HEK293T (cell line): ENCODE data around the gene ZNF536.

Experiments
- BHLHE40 ChIP-seq: fragments of 450-650 bp; IDR thresholded peaks from 2 replicates; pipeline ENCODE4 v1.6.1; 2016; ENCODE audit warnings: mild to moderate bottlenecking, moderate library complexity, borderline replicate concordance
- FOXM1 ChIP-seq: fragments of 450-650 bp; IDR thresholded peaks from 2 replicates; pipeline ENCODE4 v1.6.1; 2017; ENCODE audit warnings: mild to moderate bottlenecking, borderline replicate concordance
- SUZ12 ChIP-seq: fragments of 450-650 bp; IDR thresholded peaks from 2 replicates; pipeline ENCODE4 v1.6.1; 2016; ENCODE audit warnings: mild to moderate bottlenecking
- TF ChIP-seq, protein P1 (sequence below): fragments of 450-650 bp; IDR thresholded peaks from 2 replicates; pipeline ENCODE4 v1.6.1; 2016

DNA sequence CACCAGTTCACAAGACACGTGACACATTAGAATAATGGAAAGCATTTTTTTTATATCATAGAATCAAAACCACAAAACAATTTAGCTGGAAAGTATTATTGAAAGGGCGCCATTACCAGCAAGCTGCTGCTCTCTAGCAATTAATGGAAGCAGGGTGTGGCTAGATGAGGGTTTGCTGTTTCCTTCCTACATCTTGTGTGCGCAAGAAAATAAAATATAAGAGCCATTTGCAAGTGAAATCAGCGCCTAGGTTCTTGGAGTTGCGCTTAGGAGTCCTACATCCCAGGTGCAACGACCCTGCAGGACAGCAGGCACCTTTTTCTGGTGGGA, 140.9 kb downstream of the ZNF536 start:
- TF ChIP-seq BHLHE40 (no peak), SUZ12 (no peak), FOXM1 (no peak)
- TF ChIP-seq, protein P1, sequence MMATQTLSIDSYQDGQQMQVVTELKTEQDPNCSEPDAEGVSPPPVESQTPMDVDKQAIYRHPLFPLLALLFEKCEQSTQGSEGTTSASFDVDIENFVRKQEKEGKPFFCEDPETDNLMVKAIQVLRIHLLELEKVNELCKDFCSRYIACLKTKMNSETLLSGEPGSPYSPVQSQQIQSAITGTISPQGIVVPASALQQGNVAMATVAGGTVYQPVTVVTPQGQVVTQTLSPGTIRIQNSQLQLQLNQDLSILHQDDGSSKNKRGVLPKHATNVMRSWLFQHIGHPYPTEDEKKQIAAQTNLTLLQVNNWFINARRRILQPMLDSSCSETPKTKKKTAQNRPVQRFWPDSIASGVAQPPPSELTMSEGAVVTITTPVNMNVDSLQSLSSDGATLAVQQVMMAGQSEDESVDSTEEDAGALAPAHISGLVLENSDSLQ, result no peak
